ENCODE measurements around the gene ALDOB. TPM values are rescaled to one million over a fixed set of nuclear protein-coding genes. Genes with fewer than 3 reads are reported as not detected.

The ALDOB gene
- total and polyA plus RNA-seq, 2 experiments from 2014 or later, result not detected

DNA sequence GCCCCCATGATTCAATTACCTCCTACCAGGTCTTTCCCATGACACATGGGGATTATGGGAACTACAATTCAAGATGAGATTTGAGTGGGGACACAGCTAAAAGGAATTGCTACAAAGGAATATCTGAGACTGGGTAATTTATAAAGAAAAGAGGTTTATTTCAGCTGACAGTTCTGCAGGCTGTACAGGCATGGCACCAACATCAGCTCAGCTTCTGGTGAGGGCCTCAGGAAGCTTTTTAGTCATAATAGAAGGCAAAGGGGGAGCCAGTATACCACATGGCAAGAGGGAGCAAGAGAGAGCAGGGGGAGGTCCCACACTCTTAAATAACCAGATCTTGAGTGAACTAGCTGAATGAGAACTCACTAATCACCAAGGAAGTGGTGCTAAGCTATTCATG is 11.2 kb upstream of the ALDOB start:
- H3K27me3 Mint-ChIP-seq (ENCODE audit: insufficient read depth, low read depth, poor library complexity), result peaks cover 4% of the 10 kb centered on the region
- Histone ChIP-seq H3F3A (replicated peaks; ENCODE audit: low read depth) (no peaks in the 10 kb centered on the region), H3K4me2 (no peak overlapping the region), H4K20me1 (replicated peaks; ENCODE audit: insufficient read depth) (no peaks in the 10 kb centered on the region), H3K27me3 (ENCODE audit: insufficient read depth) (no peaks in the 10 kb centered on the region), H3K9me2 (ENCODE audit: insufficient read depth) (no peaks in the 10 kb centered on the region), H3K36me3 (ENCODE audit: insufficient read depth) (no peaks in the 10 kb centered on the region), H3K4me1 (ENCODE audit: insufficient read depth) (0 out of 2 replicates have a peak, but pooled peaks cover 3% of the 10 kb centered on the region), H3K27ac (ENCODE audit: low read depth) (no peak overlapping the region), H3K4me3 (no peak overlapping the region), H2AFZ (no peak overlapping the region; the same call in 1 of the 2 replicates), H3K79me2 (replicated peaks; ENCODE audit: insufficient read depth) (no peaks in the 10 kb centered on the region)
- H3K4me3 Mint-ChIP-seq, result no peak overlapping the region
- H3K36me3 Mint-ChIP-seq (ENCODE audit: low read depth), result peaks cover 3% of the 10 kb centered on the region; the same call in 1 of the 3 replicates
- TF ChIP-seq EZH2phosphoT487 (IDR thresholded peaks at IDR 0.05; ENCODE audit: unreplicated experiment) (no peak), ZNF331 (CRISPR knock-in tag; IDR thresholded peaks at IDR 0.05; ENCODE audit: low read depth) (no peak), POLR2AphosphoS5 (IDR thresholded peaks at IDR 0.05; ENCODE audit: low read depth) (no peak), NANOG (IDR thresholded peaks at IDR 0.05; ENCODE audit: borderline replicate concordance) (no peak), ZNF114 (CRISPR knock-in tag; IDR thresholded peaks at IDR 0.05) (no peak), EZH2 (IDR thresholded peaks at IDR 0.05; ENCODE audit: low read depth, unreplicated experiment) (no peak), JUNB (IDR thresholded peaks at IDR 0.05; ENCODE audit: unreplicated experiment) (no peak), STAT1 (IDR thresholded peaks at IDR 0.05; ENCODE audit: unreplicated experiment) (no peak), CREB1 (CRISPR knock-in tag; IDR thresholded peaks at IDR 0.05; ENCODE audit: low read depth) (no peak)
- TF ChIP-seq, protein P1, sequence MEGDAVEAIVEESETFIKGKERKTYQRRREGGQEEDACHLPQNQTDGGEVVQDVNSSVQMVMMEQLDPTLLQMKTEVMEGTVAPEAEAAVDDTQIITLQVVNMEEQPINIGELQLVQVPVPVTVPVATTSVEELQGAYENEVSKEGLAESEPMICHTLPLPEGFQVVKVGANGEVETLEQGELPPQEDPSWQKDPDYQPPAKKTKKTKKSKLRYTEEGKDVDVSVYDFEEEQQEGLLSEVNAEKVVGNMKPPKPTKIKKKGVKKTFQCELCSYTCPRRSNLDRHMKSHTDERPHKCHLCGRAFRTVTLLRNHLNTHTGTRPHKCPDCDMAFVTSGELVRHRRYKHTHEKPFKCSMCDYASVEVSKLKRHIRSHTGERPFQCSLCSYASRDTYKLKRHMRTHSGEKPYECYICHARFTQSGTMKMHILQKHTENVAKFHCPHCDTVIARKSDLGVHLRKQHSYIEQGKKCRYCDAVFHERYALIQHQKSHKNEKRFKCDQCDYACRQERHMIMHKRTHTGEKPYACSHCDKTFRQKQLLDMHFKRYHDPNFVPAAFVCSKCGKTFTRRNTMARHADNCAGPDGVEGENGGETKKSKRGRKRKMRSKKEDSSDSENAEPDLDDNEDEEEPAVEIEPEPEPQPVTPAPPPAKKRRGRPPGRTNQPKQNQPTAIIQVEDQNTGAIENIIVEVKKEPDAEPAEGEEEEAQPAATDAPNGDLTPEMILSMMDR (conservative IDR thresholded peaks at IDR 0.05; ENCODE audit: low read depth in 2 of 2), result no peak
- TF ChIP-seq, protein P2, sequence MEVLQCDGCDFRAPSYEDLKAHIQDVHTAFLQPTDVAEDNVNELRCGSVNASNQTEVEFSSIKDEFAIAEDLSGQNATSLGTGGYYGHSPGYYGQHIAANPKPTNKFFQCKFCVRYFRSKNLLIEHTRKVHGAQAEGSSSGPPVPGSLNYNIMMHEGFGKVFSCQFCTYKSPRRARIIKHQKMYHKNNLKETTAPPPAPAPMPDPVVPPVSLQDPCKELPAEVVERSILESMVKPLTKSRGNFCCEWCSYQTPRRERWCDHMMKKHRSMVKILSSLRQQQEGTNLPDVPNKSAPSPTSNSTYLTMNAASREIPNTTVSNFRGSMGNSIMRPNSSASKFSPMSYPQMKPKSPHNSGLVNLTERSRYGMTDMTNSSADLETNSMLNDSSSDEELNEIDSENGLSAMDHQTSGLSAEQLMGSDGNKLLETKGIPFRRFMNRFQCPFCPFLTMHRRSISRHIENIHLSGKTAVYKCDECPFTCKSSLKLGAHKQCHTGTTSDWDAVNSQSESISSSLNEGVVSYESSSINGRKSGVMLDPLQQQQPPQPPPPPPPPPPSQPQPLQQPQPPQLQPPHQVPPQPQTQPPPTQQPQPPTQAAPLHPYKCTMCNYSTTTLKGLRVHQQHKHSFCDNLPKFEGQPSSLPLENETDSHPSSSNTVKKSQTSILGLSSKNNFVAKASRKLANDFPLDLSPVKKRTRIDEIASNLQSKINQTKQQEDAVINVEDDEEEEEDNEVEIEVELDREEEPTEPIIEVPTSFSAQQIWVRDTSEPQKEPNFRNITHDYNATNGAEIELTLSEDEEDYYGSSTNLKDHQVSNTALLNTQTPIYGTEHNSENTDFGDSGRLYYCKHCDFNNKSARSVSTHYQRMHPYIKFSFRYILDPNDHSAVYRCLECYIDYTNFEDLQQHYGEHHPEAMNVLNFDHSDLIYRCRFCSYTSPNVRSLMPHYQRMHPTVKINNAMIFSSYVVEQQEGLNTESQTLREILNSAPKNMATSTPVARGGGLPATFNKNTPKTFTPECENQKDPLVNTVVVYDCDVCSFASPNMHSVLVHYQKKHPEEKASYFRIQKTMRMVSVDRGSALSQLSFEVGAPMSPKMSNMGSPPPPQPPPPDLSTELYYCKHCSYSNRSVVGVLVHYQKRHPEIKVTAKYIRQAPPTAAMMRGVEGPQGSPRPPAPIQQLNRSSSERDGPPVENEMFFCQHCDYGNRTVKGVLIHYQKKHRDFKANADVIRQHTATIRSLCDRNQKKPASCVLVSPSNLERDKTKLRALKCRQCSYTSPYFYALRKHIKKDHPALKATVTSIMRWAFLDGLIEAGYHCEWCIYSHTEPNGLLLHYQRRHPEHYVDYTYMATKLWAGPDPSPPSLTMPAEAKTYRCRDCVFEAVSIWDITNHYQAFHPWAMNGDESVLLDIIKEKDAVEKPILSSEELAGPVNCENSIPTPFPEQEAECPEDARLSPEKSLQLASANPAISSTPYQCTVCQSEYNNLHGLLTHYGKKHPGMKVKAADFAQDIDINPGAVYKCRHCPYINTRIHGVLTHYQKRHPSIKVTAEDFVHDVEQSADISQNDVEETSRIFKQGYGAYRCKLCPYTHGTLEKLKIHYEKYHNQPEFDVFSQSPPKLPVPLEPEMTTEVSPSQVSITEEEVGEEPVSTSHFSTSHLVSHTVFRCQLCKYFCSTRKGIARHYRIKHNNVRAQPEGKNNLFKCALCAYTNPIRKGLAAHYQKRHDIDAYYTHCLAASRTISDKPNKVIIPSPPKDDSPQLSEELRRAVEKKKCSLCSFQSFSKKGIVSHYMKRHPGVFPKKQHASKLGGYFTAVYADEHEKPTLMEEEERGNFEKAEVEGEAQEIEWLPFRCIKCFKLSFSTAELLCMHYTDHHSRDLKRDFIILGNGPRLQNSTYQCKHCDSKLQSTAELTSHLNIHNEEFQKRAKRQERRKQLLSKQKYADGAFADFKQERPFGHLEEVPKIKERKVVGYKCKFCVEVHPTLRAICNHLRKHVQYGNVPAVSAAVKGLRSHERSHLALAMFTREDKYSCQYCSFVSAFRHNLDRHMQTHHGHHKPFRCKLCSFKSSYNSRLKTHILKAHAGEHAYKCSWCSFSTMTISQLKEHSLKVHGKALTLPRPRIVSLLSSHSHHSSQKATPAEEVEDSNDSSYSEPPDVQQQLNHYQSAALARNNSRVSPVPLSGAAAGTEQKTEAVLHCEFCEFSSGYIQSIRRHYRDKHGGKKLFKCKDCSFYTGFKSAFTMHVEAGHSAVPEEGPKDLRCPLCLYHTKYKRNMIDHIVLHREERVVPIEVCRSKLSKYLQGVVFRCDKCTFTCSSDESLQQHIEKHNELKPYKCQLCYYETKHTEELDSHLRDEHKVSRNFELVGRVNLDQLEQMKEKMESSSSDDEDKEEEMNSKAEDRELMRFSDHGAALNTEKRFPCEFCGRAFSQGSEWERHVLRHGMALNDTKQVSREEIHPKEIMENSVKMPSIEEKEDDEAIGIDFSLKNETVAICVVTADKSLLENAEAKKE (CRISPR knock-in tag; IDR thresholded peaks at IDR 0.05), result no peak
- TF ChIP-seq, protein P3, sequence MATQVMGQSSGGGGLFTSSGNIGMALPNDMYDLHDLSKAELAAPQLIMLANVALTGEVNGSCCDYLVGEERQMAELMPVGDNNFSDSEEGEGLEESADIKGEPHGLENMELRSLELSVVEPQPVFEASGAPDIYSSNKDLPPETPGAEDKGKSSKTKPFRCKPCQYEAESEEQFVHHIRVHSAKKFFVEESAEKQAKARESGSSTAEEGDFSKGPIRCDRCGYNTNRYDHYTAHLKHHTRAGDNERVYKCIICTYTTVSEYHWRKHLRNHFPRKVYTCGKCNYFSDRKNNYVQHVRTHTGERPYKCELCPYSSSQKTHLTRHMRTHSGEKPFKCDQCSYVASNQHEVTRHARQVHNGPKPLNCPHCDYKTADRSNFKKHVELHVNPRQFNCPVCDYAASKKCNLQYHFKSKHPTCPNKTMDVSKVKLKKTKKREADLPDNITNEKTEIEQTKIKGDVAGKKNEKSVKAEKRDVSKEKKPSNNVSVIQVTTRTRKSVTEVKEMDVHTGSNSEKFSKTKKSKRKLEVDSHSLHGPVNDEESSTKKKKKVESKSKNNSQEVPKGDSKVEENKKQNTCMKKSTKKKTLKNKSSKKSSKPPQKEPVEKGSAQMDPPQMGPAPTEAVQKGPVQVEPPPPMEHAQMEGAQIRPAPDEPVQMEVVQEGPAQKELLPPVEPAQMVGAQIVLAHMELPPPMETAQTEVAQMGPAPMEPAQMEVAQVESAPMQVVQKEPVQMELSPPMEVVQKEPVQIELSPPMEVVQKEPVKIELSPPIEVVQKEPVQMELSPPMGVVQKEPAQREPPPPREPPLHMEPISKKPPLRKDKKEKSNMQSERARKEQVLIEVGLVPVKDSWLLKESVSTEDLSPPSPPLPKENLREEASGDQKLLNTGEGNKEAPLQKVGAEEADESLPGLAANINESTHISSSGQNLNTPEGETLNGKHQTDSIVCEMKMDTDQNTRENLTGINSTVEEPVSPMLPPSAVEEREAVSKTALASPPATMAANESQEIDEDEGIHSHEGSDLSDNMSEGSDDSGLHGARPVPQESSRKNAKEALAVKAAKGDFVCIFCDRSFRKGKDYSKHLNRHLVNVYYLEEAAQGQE (IDR thresholded peaks at IDR 0.05; ENCODE audit: unreplicated experiment), result no peak
- TF ChIP-seq, protein P4, sequence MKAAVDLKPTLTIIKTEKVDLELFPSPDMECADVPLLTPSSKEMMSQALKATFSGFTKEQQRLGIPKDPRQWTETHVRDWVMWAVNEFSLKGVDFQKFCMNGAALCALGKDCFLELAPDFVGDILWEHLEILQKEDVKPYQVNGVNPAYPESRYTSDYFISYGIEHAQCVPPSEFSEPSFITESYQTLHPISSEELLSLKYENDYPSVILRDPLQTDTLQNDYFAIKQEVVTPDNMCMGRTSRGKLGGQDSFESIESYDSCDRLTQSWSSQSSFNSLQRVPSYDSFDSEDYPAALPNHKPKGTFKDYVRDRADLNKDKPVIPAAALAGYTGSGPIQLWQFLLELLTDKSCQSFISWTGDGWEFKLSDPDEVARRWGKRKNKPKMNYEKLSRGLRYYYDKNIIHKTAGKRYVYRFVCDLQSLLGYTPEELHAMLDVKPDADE (IDR thresholded peaks at IDR 0.05), result no peak
- H3K4me1 Mint-ChIP-seq, result peaks cover 7% of the 10 kb centered on the region
- peaks cover 2% of the 10 kb centered on the region; the same call in 2 of the 3 replicates for H3K9me3 Mint-ChIP-seq
- no peak overlapping the region for H3K27ac Mint-ChIP-seq
- DNase-seq (ENCODE audit: low spot score), result no peak
- ATAC-seq, result no peak
